Peyer's patch (tissue), 4 donors: ENCODE data around the gene ZNF224. TPM values are rescaled to one million over a fixed set of nuclear protein-coding genes. Genes with fewer than 3 reads are reported as not detected.

Experiments used
- DNase-seq, 3 donors: peaks; one replicate each; pipeline ENCODE4 v3.0.0-alpha.2; 2017 to 2019
- H3K27ac ChIP-seq, 4 donors: fragments of 200-600 bp; sonication (generic); one replicate each; pipeline ENCODE4 v1.5.1; 2016 to 2019
- H3K27me3 ChIP-seq, 2 donors: fragments of 200-600 bp; sonication (generic); one replicate each; pipeline ENCODE4 v1.5.1; 2019
- H3K36me3 ChIP-seq, 3 donors: fragments of 200-600 bp; sonication (generic); one replicate each; pipeline ENCODE4 v1.5.1; 2016 to 2019
- H3K4me1 ChIP-seq, 4 donors: fragments of 200-600 bp; sonication (generic); one replicate each; pipeline ENCODE4 v1.5.1; 2016 to 2019
- H3K4me3 ChIP-seq, 4 donors: fragments of 200-600 bp; sonication (generic); 1 replicate in 3 of 4; 2 replicates in 1 of 4; pipeline ENCODE4 v1.5.1; 2016 to 2019; ENCODE audit warnings: mild to moderate bottlenecking in 1 of 4
- H3K9me3 ChIP-seq, 4 donors: fragments of 200-600 bp; sonication (generic); one replicate each; pipeline ENCODE4 v1.5.1; 2016 to 2019; ENCODE audit warnings: mild to moderate bottlenecking in 1 of 4
- CTCF ChIP-seq, 6 experiments: fragments of 450-650 bp in 4 of 6; fragments of 200-600 bp in 2 of 6; sonication (generic) in 1 of 6; IDR thresholded peaks; one replicate each; pipeline ENCODE4 v1.5.1; 2017 to 2019; ENCODE audit warnings: antibody characterized with exemption in 6 of 6, mild to moderate bottlenecking in 3 of 6, moderate library complexity in 1 of 6
- POLR2A ChIP-seq, 2 donors: fragments of 450-650 bp; IDR thresholded peaks; one replicate each; pipeline ENCODE4 v1.5.1; 2017; ENCODE audit warnings: antibody characterized with exemption in 2 of 2, mild to moderate bottlenecking in 2 of 2, moderate library complexity in 2 of 2
- total RNA-seq, 4 donors: library from RNA; depleted of rRNA; stranded (reverse); fragments of >200 nt; gene quantifications; one replicate each; pipeline ENCODE4 v1.1.0, GENCODE V29; 2016

The ZNF224 gene
- total RNA-seq, 4 donors from 2014 or later, result 29.8 to 60.5 (median 48.5) TPM

- no peak for DNase-seq
- no peak overlapping the region for H3K4me3 ChIP-seq
- H3K4me1 ChIP-seq, result no peaks in the 10 kb centered on the region
- no peak overlapping the region for H3K27ac ChIP-seq
- no peaks in the 10 kb centered on the region for H3K27me3 ChIP-seq
- peaks cover 0 to 9% (median 2%) of the 10 kb centered on the region in 4 donors for H3K9me3 ChIP-seq
- peaks cover 0 to 89% (median 0%) of the 10 kb centered on the region in 3 donors for H3K36me3 ChIP-seq
- TF ChIP-seq CTCF (IDR thresholded peaks at IDR 0.05) (no peak), POLR2A (IDR thresholded peaks at IDR 0.05) (no peak)
Measured at GRCh38 chr19:44059229-44059628, 34.9 kb upstream of the ZNF224 start.

- H3K4me1 ChIP-seq, result no peaks in the 10 kb centered on the region
- no peak overlapping the region for H3K4me3 ChIP-seq
- H3K27ac ChIP-seq, result no peak overlapping the region
- peaks cover 0 to 20% (median 4%) of the 10 kb centered on the region in 4 donors for H3K9me3 ChIP-seq
- no peaks in the 10 kb centered on the region for H3K27me3 ChIP-seq
- no peak for DNase-seq
- peaks cover 0 to 93% (median 0%) of the 10 kb centered on the region in 3 donors for H3K36me3 ChIP-seq
- TF ChIP-seq CTCF (IDR thresholded peaks at IDR 0.05) (no peak), POLR2A (IDR thresholded peaks at IDR 0.05) (no peak)
Measured at GRCh38 chr19:44061038-44061437, 33.1 kb upstream of the ZNF224 start.

- no peaks in the 10 kb centered on the region for H3K4me1 ChIP-seq
- no peak for DNase-seq
- TF ChIP-seq POLR2A (IDR thresholded peaks at IDR 0.05) (no peak), CTCF (IDR thresholded peaks at IDR 0.05) (no peak)
- no peaks in the 10 kb centered on the region for H3K27me3 ChIP-seq
- H3K27ac ChIP-seq, result no peak overlapping the region
- no peak overlapping the region for H3K4me3 ChIP-seq
- peaks cover 0 to 48% (median 2%) of the 10 kb centered on the region in 4 donors for H3K9me3 ChIP-seq
- peaks cover 0 to 59% (median 0%) of the 10 kb centered on the region in 3 donors for H3K36me3 ChIP-seq
Measured at GRCh38 chr19:44066305-44066704, 27.9 kb upstream of the ZNF224 start.

- Histone ChIP-seq H3K27ac (no peak overlapping the region), H3K4me1 (peaks cover 0 to 5% (median 0%) of the 10 kb centered on the region in 4 donors), H3K9me3 (peaks cover 0 to 42% (median 0%) of the 10 kb centered on the region in 4 donors), H3K36me3 (peaks cover 0 to 28% (median 0%) of the 10 kb centered on the region in 3 donors), H3K4me3 (no peak overlapping the region), H3K27me3 (no peaks in the 10 kb centered on the region)
- TF ChIP-seq POLR2A (IDR thresholded peaks at IDR 0.05) (no peak), CTCF (IDR thresholded peaks at IDR 0.05) (no peak)
- DNase-seq, result no peak
Measured at GRCh38 chr19:44069415-44069814, 24.7 kb upstream of the ZNF224 start.

- H3K27ac ChIP-seq, result peak within 1 kb of the TSS in 2 of 4 donors; percentile 12 to 41
- peaks cover 0 to 5% (median 0%) of the 10 kb centered on the region in 4 donors for H3K4me1 ChIP-seq
- H3K27me3 ChIP-seq, result no peaks in the 10 kb centered on the region
- peak within 1 kb of the TSS; percentile 44 to 73 (median 56) for H3K4me3 ChIP-seq
- H3K9me3 ChIP-seq, result peaks cover 0 to 19% (median 0%) of the 10 kb centered on the region in 4 donors
- DNase-seq, result peak; percentile 83 to 95 (median 88)
- peaks cover 0 to 2% (median 0%) of the 10 kb centered on the region in 3 donors for H3K36me3 ChIP-seq
- TF ChIP-seq CTCF (IDR thresholded peaks at IDR 0.05) (no peak), POLR2A (IDR thresholded peaks at IDR 0.05) (peak in 1 of 2 donors; percentile 30)
Measured at GRCh38 chr19:44071824-44072542, 22.2 kb upstream of the ZNF224 start, which contains the start of gene ZNF284. TSS of gene ZNF284 (plus strand) at chr19:44072159. CDS start at chr19:44076390, 4,231 bp downstream.
